ENCODE data around the gene SERTM1.

DNA sequence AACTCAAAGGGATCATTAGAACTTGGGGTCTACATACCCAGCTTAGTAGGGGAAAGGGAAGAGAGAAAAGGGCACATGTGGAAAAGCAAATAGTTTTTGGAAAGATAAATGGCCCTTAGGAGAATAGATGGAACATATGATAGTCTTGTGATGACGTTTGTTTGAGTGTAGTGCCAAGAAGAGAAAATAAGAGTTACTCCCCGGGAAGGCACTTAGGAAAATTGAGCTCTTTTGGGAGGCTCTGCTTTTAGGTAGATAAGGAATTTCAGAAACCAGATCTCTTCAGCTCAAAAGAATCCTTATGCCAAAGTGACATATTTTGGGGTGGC, 44.8 kb upstream of the SERTM1 start:
- TF ChIP-seq POLR2A (IDR thresholded peaks at IDR 0.05; ENCODE audit: low read length): no peak
- TF ChIP-seq GATA1 (IDR thresholded peaks at IDR 0.05; ENCODE audit: low read depth, low read length): no peak
